H1 (cell line): ENCODE results near the gene FASTKD3. TPM values are rescaled to one million over a fixed set of nuclear protein-coding genes. Genes with fewer than 3 reads are reported as not detected.
A peak's percentile ranks its signal among the peaks of the same experiment; 100 is the strongest.

Source experiments
- CTCF ChIA-PET: fragments of 300-600 bp; sonication (Branson Sonifier 250); formaldehyde crosslinking; loops from one replicate; lab custom pipeline; 2021; ENCODE audit not compliant: partially characterized antibody; lab: Charles Lee
- POLR2A ChIA-PET: fragments of 300-600 bp; sonication (Branson Sonifier 250); formaldehyde crosslinking; loops from one replicate; lab custom pipeline; 2021; ENCODE audit warnings: inconsistent platforms; ENCODE audit not compliant: partially characterized antibody; lab: Charles Lee
- DNase-seq, 2 experiments: peaks; one replicate each; pipeline versions ENCODE4 v3.0.0 to v3.0.0-alpha.2; 2010 to 2022; ENCODE audit warnings: low spot score in 2 of 2, low read depth in 1 of 2, mixed read lengths in 1 of 2
- FAIRE-seq: peaks from 2 replicates; lab custom pipeline; 2011; peaks lifted over from hg19 to GRCh38; lab: Jason Lieb, UNC
- H2AFZ ChIP-seq: 2 replicates; pipeline ENCODE4 v1.8.1; 2012; ENCODE audit warnings: low read length, inconsistent platforms
- H2AK5ac ChIP-seq: 2 replicates; pipeline ENCODE4 v1.6.1; 2013; ENCODE audit warnings: low read depth, low read length
- H2BK120ac ChIP-seq: replicated peaks from 2 replicates; pipeline ENCODE3; 2013; ENCODE audit warnings: low read depth, low read length, inconsistent platforms
- H2BK12ac ChIP-seq: 2 replicates; pipeline ENCODE4 v1.6.1; 2013; ENCODE audit warnings: low read depth, low read length
- H2BK15ac ChIP-seq: 2 replicates; pipeline ENCODE4 v1.6.1; 2013; ENCODE audit warnings: low read length
- H2BK20ac ChIP-seq: 2 replicates; pipeline ENCODE4 v1.6.1; 2013; ENCODE audit warnings: low read length
- H2BK5ac ChIP-seq: 2 replicates; pipeline ENCODE4 v1.6.1; 2013; ENCODE audit warnings: low read depth, low read length
- H3K14ac ChIP-seq: 2 replicates; pipeline ENCODE4 v1.6.1; 2013; ENCODE audit warnings: inconsistent platforms; ENCODE audit not compliant: insufficient read length
- H3K18ac ChIP-seq: 2 replicates; pipeline ENCODE4 v1.6.1; 2013; ENCODE audit warnings: low read length; ENCODE audit errors: extremely low read depth
- H3K23ac ChIP-seq: 2 replicates; pipeline ENCODE4 v1.6.1; 2013; ENCODE audit warnings: inconsistent platforms; ENCODE audit not compliant: insufficient read length
- H3K23me2 ChIP-seq: 2 replicates; pipeline ENCODE4 v1.6.1; 2013; ENCODE audit warnings: low read depth, low read length
- H3K27ac ChIP-seq: 2 replicates; pipeline ENCODE4 v1.6.1; 2011; ENCODE audit warnings: low read depth, low read length, inconsistent platforms
- H3K27me3 ChIP-seq, 4 experiments: replicated peaks in 1 of 4; 1 replicate in 1 of 4; 2 replicates in 3 of 4; pipeline versions ENCODE4 v1.6.1 to v1.8.1; 2011 to 2013; ENCODE audit warnings: low read length in 3 of 4, mild to moderate bottlenecking in 3 of 4, inconsistent platforms in 2 of 4, mixed read lengths in 2 of 4, moderate library complexity in 1 of 4; ENCODE audit not compliant: control insufficient read depth in 3 of 4, insufficient read depth in 3 of 4; ENCODE audit errors: extremely low read depth in 1 of 4
- H3K36me3 ChIP-seq, 4 experiments: 2 replicates each; pipeline versions ENCODE4 v1.6.1 to v1.8.1; 2011 to 2013; ENCODE audit warnings: mild to moderate bottlenecking in 4 of 4, low read length in 3 of 4, moderate library complexity in 2 of 4, control low read depth in 1 of 4, inconsistent platforms in 1 of 4; ENCODE audit not compliant: insufficient read depth in 4 of 4, control insufficient read depth in 2 of 4
- H3K4ac ChIP-seq: replicated peaks from 2 replicates; pipeline ENCODE3; 2013; ENCODE audit warnings: low read length, low read depth, mixed read lengths, inconsistent platforms; ENCODE audit not compliant: insufficient read length
- H3K4me1 ChIP-seq, 4 experiments: replicated peaks in 1 of 4; 1 replicate in 1 of 4; 2 replicates in 3 of 4; pipeline versions ENCODE4 v1.6.1 to v1.8.1; 2011 to 2013; ENCODE audit warnings: low read length in 3 of 4, inconsistent platforms in 2 of 4, mixed read lengths in 1 of 4; ENCODE audit not compliant: insufficient read depth in 4 of 4, control insufficient read depth in 3 of 4
- H3K4me2 ChIP-seq, 2 experiments: 2 replicates each; pipeline versions ENCODE4 v1.6.1 to v1.8.1; 2011 to 2013; ENCODE audit warnings: low read depth in 2 of 2, low read length in 2 of 2, control low read depth in 1 of 2, inconsistent platforms in 1 of 2, mild to moderate bottlenecking in 1 of 2; ENCODE audit not compliant: insufficient read depth in 1 of 2
- H3K4me3 ChIP-seq, 4 experiments: fragments of 200-600, 300-600 bp in 1 of 4; sonication (generic), shearing (Covaris generic), sonication (Bioruptor Twin) in 1 of 4; 2 replicates each; pipeline versions ENCODE4 v1.5.1 to v1.8.1; 2011 to 2016; ENCODE audit warnings: low read length in 4 of 4, low read depth in 3 of 4, control low read depth in 2 of 4, inconsistent platforms in 2 of 4, mild to moderate bottlenecking in 2 of 4, mixed read lengths in 1 of 4, moderate library complexity in 1 of 4; ENCODE audit not compliant: insufficient read depth in 2 of 4; ENCODE audit errors: extremely low read depth in 1 of 4
- H3K56ac ChIP-seq: replicated peaks from 2 replicates; pipeline ENCODE3; 2013; ENCODE audit warnings: low read depth, mild to moderate bottlenecking, mixed read lengths, low read length, inconsistent platforms; ENCODE audit not compliant: insufficient read length
- H3K79me1 ChIP-seq: 2 replicates; pipeline ENCODE4 v1.6.1; 2013; ENCODE audit warnings: low read depth, low read length, control low read depth
- H3K79me2 ChIP-seq, 2 experiments: 2 replicates each; pipeline versions ENCODE4 v1.6.1 to v1.8.1; 2012 to 2013; ENCODE audit warnings: low read length in 2 of 2, mild to moderate bottlenecking in 2 of 2, inconsistent platforms in 1 of 2; ENCODE audit not compliant: insufficient read depth in 2 of 2, control insufficient read depth in 1 of 2
- H3K9ac ChIP-seq, 4 experiments: replicated peaks in 1 of 4; 1 replicate in 1 of 4; 2 replicates in 3 of 4; pipeline versions ENCODE4 v1.6.1 to v1.8.1; 2011 to 2013; ENCODE audit warnings: low read depth in 3 of 4, low read length in 3 of 4, control low read depth in 2 of 4, mild to moderate bottlenecking in 2 of 4, moderate library complexity in 2 of 4, inconsistent platforms in 1 of 4; ENCODE audit errors: extremely low read depth in 1 of 4
- H3K9me3 ChIP-seq, 2 experiments: 2 replicates each; pipeline versions ENCODE4 v1.6.1 to v1.8.1; 2012 to 2013; ENCODE audit warnings: mild to moderate bottlenecking in 2 of 2, moderate library complexity in 2 of 2, control low read depth in 1 of 2, inconsistent platforms in 1 of 2, low read depth in 1 of 2, low read length in 1 of 2, mixed read lengths in 1 of 2; ENCODE audit not compliant: insufficient read depth in 2 of 2
- H4K20me1 ChIP-seq, 2 experiments: replicated peaks in 1 of 2; 2 replicates each; pipeline versions ENCODE3 to v1.8.1; 2011 to 2013; ENCODE audit warnings: inconsistent platforms in 2 of 2, low read length in 2 of 2, mild to moderate bottlenecking in 1 of 2; ENCODE audit not compliant: insufficient read depth in 2 of 2, control insufficient read depth in 1 of 2
- H4K5ac ChIP-seq: 2 replicates; pipeline ENCODE4 v1.6.1; 2013; ENCODE audit warnings: low read length, low read depth, mixed read lengths, inconsistent platforms; ENCODE audit not compliant: insufficient read length
- H4K8ac ChIP-seq: 2 replicates; pipeline ENCODE4 v1.8.0; 2013; ENCODE audit warnings: mild to moderate bottlenecking, moderate library complexity, low read length, inconsistent platforms; ENCODE audit not compliant: insufficient read depth; ENCODE audit errors: extremely low read depth
- H4K91ac ChIP-seq: replicated peaks from 2 replicates; pipeline ENCODE3; 2013; ENCODE audit warnings: low read length, mixed read lengths, inconsistent platforms; ENCODE audit not compliant: insufficient read length
- EP300 ChIP-seq, 2 experiments: IDR thresholded peaks; 1 replicate in 1 of 2; 2 replicates in 1 of 2; pipeline ENCODE4 v1.6.1; 2011 to 2012; ENCODE audit warnings: low read depth in 2 of 2, low read length in 2 of 2, mild to moderate bottlenecking in 2 of 2, borderline replicate concordance in 1 of 2, inconsistent platforms in 1 of 2, moderate library complexity in 1 of 2
- KDM4A ChIP-seq: IDR thresholded peaks from one replicate; pipeline ENCODE4 v1.7.1; 2012; ENCODE audit warnings: low read depth, mild to moderate bottlenecking, moderate library complexity, low read length, inconsistent platforms; ENCODE audit not compliant: severe bottlenecking
- KDM5A ChIP-seq: fragments of 200-600 bp; IDR thresholded peaks from 2 replicates; pipeline ENCODE4 v1.7.1; 2012; ENCODE audit warnings: mild to moderate bottlenecking, low read length, inconsistent platforms, mixed read lengths
- NANOG ChIP-seq: IDR thresholded peaks from 2 replicates; pipeline ENCODE4 v1.6.1; 2011; ENCODE audit warnings: low read length, low read depth, mild to moderate bottlenecking, inconsistent platforms; ENCODE audit not compliant: insufficient read depth, poor library complexity, severe bottlenecking
- NRF1 ChIP-seq: IDR thresholded peaks from 2 replicates; pipeline ENCODE4 v1.6.1; 2011; ENCODE audit warnings: mild to moderate bottlenecking, low read depth, low read length, improper control_type of control experiment
- POU5F1 ChIP-seq: IDR thresholded peaks from 2 replicates; pipeline ENCODE4 v1.6.1; 2011; ENCODE audit warnings: low read depth, mild to moderate bottlenecking, low read length, moderate library complexity
- SIN3A ChIP-seq, 2 experiments: IDR thresholded peaks in 1 of 2; conservative IDR thresholded peaks in 1 of 2; 2 replicates each; pipeline ENCODE4 v1.6.1; 2011 to 2012; ENCODE audit warnings: low read length in 2 of 2, improper control_type of control experiment in 1 of 2, low read depth in 1 of 2, mild to moderate bottlenecking in 1 of 2
- SP1 ChIP-seq: IDR thresholded peaks from 2 replicates; pipeline ENCODE4 v1.6.1; 2011; ENCODE audit warnings: low read depth, low read length
- ZNF274 ChIP-seq: IDR thresholded peaks from 2 replicates; pipeline ENCODE4 v1.7.0; 2012; ENCODE audit warnings: low read length, borderline replicate concordance; ENCODE audit errors: extremely low read depth
- WGBS, 2 experiments: shearing (Covaris generic) in 1 of 2; methylation state at CpG; one replicate each; pipeline versions ENCODE4 v1.1.6 to v1.1.7; 2013 to 2015; ENCODE audit warnings: low lambda C conversion rate in 2 of 2, mixed read lengths in 2 of 2, inconsistent platforms in 1 of 2, low coverage in 1 of 2, missing lambda C conversion rate in 1 of 2; ENCODE audit not compliant: insufficient replicate concordance in 2 of 2, insufficient coverage in 1 of 2, insufficient read length in 1 of 2; ENCODE audit errors: extremely low coverage in 1 of 2, missing lambda C conversion rate in 1 of 2; 5-methylcytosine and 5-hydroxymethylcytosine counted together
- polyA plus RNA-seq, 7 experiments: library from polyadenylated mRNA; depleted of rRNA in 3 of 7; stranded (reverse) in 5 of 7; unstranded in 2 of 7; fragments of >200 nt in 5 of 7; fragments of 200-250 nt in 2 of 7; gene quantifications; 1 replicate in 5 of 7; 2 replicates in 1 of 7; 4 replicates in 1 of 7; pipeline versions ENCODE4 v1.2.1 to v1.2.3, GENCODE V29; 2011 to 2013; ENCODE audit warnings: missing spikeins in 2 of 7, mixed read lengths in 2 of 7
- total RNA-seq: library from RNA; stranded (reverse); fragmentation: NEBNext Ultra II Directional; extraction: Animal tissue kit (Norgen Biotek cat#: 25700); gene quantifications from 2 replicates; pipeline ENCODE4 v1.2.1, GENCODE V29; 2021

Gene FASTKD3
- total and polyA plus RNA-seq, 2 of the 8 experiments (the other 6 are each of a cell fraction or from before 2014, with no cell fraction given): 5.6 to 7.6 TPM

DNA sequence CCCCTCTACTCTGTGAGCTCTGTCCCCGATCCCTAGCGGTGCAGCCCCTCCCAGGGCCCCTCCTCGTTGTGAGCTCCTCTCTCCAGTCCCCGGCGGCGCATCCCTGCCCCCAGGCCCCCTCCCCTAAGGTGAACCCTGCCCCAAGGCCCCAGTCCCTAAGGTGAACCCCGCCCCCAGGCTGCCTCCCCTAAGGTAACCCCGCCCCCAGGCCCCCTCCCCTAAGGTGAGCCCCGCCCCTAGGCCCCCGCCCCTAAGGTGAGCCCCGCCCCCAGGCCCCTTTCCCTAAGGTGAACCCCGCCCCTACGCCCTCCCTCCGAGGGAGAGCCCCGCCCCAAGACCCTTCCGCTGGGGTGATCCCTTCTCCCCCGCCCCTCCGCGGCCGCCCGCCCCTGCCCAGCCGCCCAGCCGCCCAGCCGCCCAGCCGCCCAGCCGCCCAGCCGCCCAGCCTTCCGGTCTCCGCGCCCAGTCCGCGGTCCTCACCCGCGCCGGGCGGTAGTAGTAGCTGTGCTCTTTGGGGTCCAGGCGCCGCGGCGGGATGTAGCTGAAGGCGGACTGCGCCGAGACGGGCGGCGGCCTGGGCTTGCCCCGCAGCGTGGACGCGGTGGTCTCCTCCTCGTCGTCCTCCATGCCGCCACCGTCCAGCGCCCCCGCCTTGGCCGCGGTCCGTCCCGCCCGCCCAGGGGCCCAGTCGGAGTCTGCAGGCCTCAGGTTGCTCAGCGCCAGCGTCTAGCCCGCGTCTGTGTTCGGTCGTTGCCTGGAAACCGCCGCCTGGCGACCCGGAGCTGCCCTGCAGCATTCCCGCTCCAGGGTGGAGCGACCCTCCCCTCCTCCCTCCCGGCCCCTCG is 18.2 kb downstream of the FASTKD3 start, which contains the start of gene CFAP90:
Gene CFAP90 (minus strand): TSS at position 739 of the 845 bp plus-strand sequence. CDS start 112 bp downstream, at position 627.
- H3K9ac ChIP-seq: peak within 1 kb of the TSS in 2 of 4 experiments; percentile 65 to 76; a peak in 5 of 7 replicates
- no peak within 1 kb of the TSS for H2BK120ac ChIP-seq
- no peaks in the 10 kb centered on the region for H3K79me1 ChIP-seq
- H4K91ac ChIP-seq: peak within 1 kb of the TSS; percentile 75
- H3K23me2 ChIP-seq: peaks cover 9% of the 10 kb centered on the region
- peak within 1 kb of the TSS; percentile 76 to 91 for H3K4me2 ChIP-seq
- H2BK5ac ChIP-seq: no peak within 1 kb of the TSS; the same call in 1 of the 2 replicates
- H3K14ac ChIP-seq: no peak within 1 kb of the TSS
- CTCF ChIA-PET: interaction anchor here (0.6 to 3.4 kb wide), 12 partner anchors 10 to 1084 kb away, joined by 3 to 23 read pairs (median 5); partner anchors contain the start of genes FASTKD3 and MTRR
- H4K20me1 ChIP-seq: no peaks in the 10 kb centered on the region
- no peak within 1 kb of the TSS for H2BK20ac ChIP-seq
- no peak within 1 kb of the TSS; the same call in 1 of the 2 replicates for H3K18ac ChIP-seq
- H3K4me3 ChIP-seq: peak within 1 kb of the TSS; percentile 61 to 89 (median 67)
- peak within 1 kb of the TSS; percentile 95; the same call in 1 of the 2 replicates for H2AFZ ChIP-seq
- H3K4ac ChIP-seq: no peak within 1 kb of the TSS
- H3K27ac ChIP-seq: no peak within 1 kb of the TSS; the same call in 1 of the 2 replicates
- FAIRE-seq (no peak), DNase-seq (peak in 1 of 2 experiments; percentile 93)
- no peak within 1 kb of the TSS for H3K23ac ChIP-seq
- POLR2A ChIA-PET: interaction anchor here (1.2 to 1.5 kb wide), 3 partner anchors 18 to 455 kb away, joined by 3 to 4 read pairs (median 3); partner anchors contain the start of genes ADCY2, FASTKD3 and MTRR
- no peak within 1 kb of the TSS for H4K5ac ChIP-seq
- H3K56ac ChIP-seq: no peak within 1 kb of the TSS
- 0% methylated on average over 14 of the region's 76 CpGs; no CpG with 5 or more reads in 1 of the 2 experiments for whole genome bisulfite sequencing, 2 experiments
- H3K36me3 ChIP-seq: no peaks in the 10 kb centered on the region
- H3K79me2 ChIP-seq: no peaks in the 10 kb centered on the region
- peaks cover 0 to 8% (median 3%) of the 10 kb centered on the region in 4 experiments; a peak in 4 of 7 replicates for H3K4me1 ChIP-seq
- no peak within 1 kb of the TSS for H2AK5ac ChIP-seq
- H4K8ac ChIP-seq: peak within 1 kb of the TSS; percentile 63; the same call in 1 of the 2 replicates
- H3K9me3 ChIP-seq: no peaks in the 10 kb centered on the region
- H3K27me3 ChIP-seq: peaks cover 0 to 16% (median 9%) of the 10 kb centered on the region in 4 experiments; a peak in 4 of 7 replicates
- 0 out of 2 replicates have a peak within 1 kb of the TSS, but pooled peaks have one; percentile 8 for H2BK15ac ChIP-seq
- 0 out of 2 replicates have a peak within 1 kb of the TSS, but pooled peaks have one; percentile 3 for H2BK12ac ChIP-seq
- TF ChIP-seq NRF1: no peak
- TF ChIP-seq SIN3A (conservative IDR thresholded peaks at IDR 0.05 in 1 of 2, IDR thresholded peaks at IDR 0.05 in 1 of 2; ENCODE audit: low read depth in 1 of 2, low read length in 2 of 2): peak; percentile 94 to 98
- no peak for TF ChIP-seq NANOG
- TF ChIP-seq KDM4A: peak; percentile 79
- TF ChIP-seq ZNF274: no peak
- TF ChIP-seq POU5F1: no peak
- TF ChIP-seq SP1: peak; percentile 11; the same call in 1 of the 2 replicates
- TF ChIP-seq EP300 (IDR thresholded peaks at IDR 0.05; ENCODE audit: borderline replicate concordance in 1 of 2, low read depth in 2 of 2, low read length in 2 of 2): no peak
- TF ChIP-seq KDM5A: no peak
